ENCODE results near the gene ZNF236. TPM values are rescaled to one million over a fixed set of nuclear protein-coding genes. Genes with fewer than 3 reads are reported as not detected.
A peak's percentile ranks its signal among the peaks of the same experiment; 100 is the strongest.
"Not testable (repeated sequence)": the region's sequence is repeated elsewhere in the genome, so short reads cannot be mapped to it uniquely, and the experiment has no call there.

The ZNF236 gene
- total RNA-seq: 9.7 TPM

GRCh38 chr18:76822506-76823160 lies at the start of gene ZNF236:
Gene ZNF236, plus strand, starts transcription at chr18:76822557. Its CDS starts 51 bp downstream, at chr18:76822608.
- Histone ChIP-seq H3K9me3 (no peaks in the 10 kb centered on the region), H3K4me3 (peak within 1 kb of the TSS; percentile 78 to 93), H3K27ac (peak within 1 kb of the TSS; percentile 92 to 96), H3K27me3 (no peaks in the 10 kb centered on the region), H3K4me1 (peaks cover 0 to 9% of the 10 kb centered on the region in 2 donors), H3K36me3 (no peaks in the 10 kb centered on the region)
- intact Hi-C loops (cut with DNase I): loop anchor here (2.0 to 10.0 kb wide), 6 partner anchors 20 to 1618 kb away; partner anchors contain the start of genes MBP and PTGR3
- no peak for TF ChIP-seq CTCF (IDR thresholded peaks at IDR 0.05)
- DNase-seq (ENCODE audit: low spot score in 2 of 2): peak in 1 of 2 donors; percentile 84

- no peak overlapping the region for H3K4me3 ChIP-seq
- intact Hi-C loops (cut with DNase I): no loop called here
- no peaks in the 10 kb centered on the region for H3K36me3 ChIP-seq
- H3K9me3 ChIP-seq: no peaks in the 10 kb centered on the region
- no peak for TF ChIP-seq CTCF (IDR thresholded peaks at IDR 0.05)
- H3K27ac ChIP-seq: no peak overlapping the region
- no peaks in the 10 kb centered on the region for H3K4me1 ChIP-seq
- no peaks in the 10 kb centered on the region for H3K27me3 ChIP-seq
- no peak for DNase-seq (ENCODE audit: low spot score in 2 of 2)
Measured at GRCh38 chr18:76772665-76773064, 49.7 kb upstream of the ZNF236 start.

GRCh38 chr18:76777036-76777435 lies 45.3 kb upstream of the ZNF236 start:
- DNase-seq (ENCODE audit: low spot score in 2 of 2); H3K36me3 ChIP-seq; H3K27me3 ChIP-seq; H3K27ac ChIP-seq; intact Hi-C loops (cut with DNase I); H3K9me3 ChIP-seq; H3K4me1 ChIP-seq; H3K4me3 ChIP-seq: not testable (repeated sequence)

- Histone ChIP-seq H3K27me3 (no peaks in the 10 kb centered on the region), H3K4me1 (no peaks in the 10 kb centered on the region), H3K9me3 (no peaks in the 10 kb centered on the region), H3K27ac (no peak overlapping the region), H3K36me3 (no peaks in the 10 kb centered on the region), H3K4me3 (no peak overlapping the region)
- intact Hi-C loops (cut with DNase I): no loop called here
- no peak for DNase-seq (ENCODE audit: low spot score in 2 of 2)
- no peak for TF ChIP-seq CTCF (IDR thresholded peaks at IDR 0.05)
Measured at GRCh38 chr18:76783786-76784484, 38.4 kb upstream of the ZNF236 start.

GRCh38 chr18:76785872-76786271 lies 36.5 kb upstream of the ZNF236 start:
- intact Hi-C loops (cut with DNase I): no loop called here
- no peaks in the 10 kb centered on the region for H3K4me1 ChIP-seq
- H3K4me3 ChIP-seq: no peak overlapping the region
- H3K36me3 ChIP-seq: no peaks in the 10 kb centered on the region
- H3K27me3 ChIP-seq: no peaks in the 10 kb centered on the region
- no peaks in the 10 kb centered on the region for H3K9me3 ChIP-seq
- no peak overlapping the region for H3K27ac ChIP-seq
- TF ChIP-seq CTCF (IDR thresholded peaks at IDR 0.05): no peak
- DNase-seq (ENCODE audit: low spot score in 2 of 2): no peak

GRCh38 chr18:76788571-76789317 lies 33.6 kb upstream of the ZNF236 start:
- H3K4me3 ChIP-seq: no peak overlapping the region
- no peak for TF ChIP-seq CTCF (IDR thresholded peaks at IDR 0.05)
- no peaks in the 10 kb centered on the region for H3K27me3 ChIP-seq
- no peaks in the 10 kb centered on the region for H3K9me3 ChIP-seq
- no peaks in the 10 kb centered on the region for H3K4me1 ChIP-seq
- H3K36me3 ChIP-seq: no peaks in the 10 kb centered on the region
- intact Hi-C loops (cut with DNase I): no loop called here
- no peak for DNase-seq (ENCODE audit: low spot score in 2 of 2)
- H3K27ac ChIP-seq: no peak overlapping the region

Measured in ascending aorta (tissue), 2 donors.